H1 (cell line): Measurements from ENCODE around the gene RARB. TPM values are rescaled to one million over a fixed set of nuclear protein-coding genes. Genes with fewer than 3 reads are reported as not detected.

Experiments
- CHD7 ChIP-seq: fragments of 300-600 bp; sonication (generic); IDR thresholded peaks from 2 replicates; pipeline ENCODE4 v1.7.1; 2012; ENCODE audit warnings: low read length, moderate library complexity, mild to moderate bottlenecking, inconsistent platforms; ENCODE audit not compliant: insufficient replicate concordance
- GABPA ChIP-seq: IDR thresholded peaks from 2 replicates; pipeline ENCODE4 v1.6.1; 2011; ENCODE audit warnings: mild to moderate bottlenecking, low read length, moderate library complexity, borderline replicate concordance; ENCODE audit not compliant: insufficient read depth
- RXRA ChIP-seq: IDR thresholded peaks from 2 replicates; pipeline ENCODE4 v1.6.1; 2011; ENCODE audit warnings: low read depth, mild to moderate bottlenecking, low read length, moderate library complexity; ENCODE audit not compliant: insufficient read depth
- TAF7 ChIP-seq: optimal IDR thresholded peaks from 2 replicates; pipeline ENCODE3; 2011; ENCODE audit warnings: low read depth, mild to moderate bottlenecking, inconsistent platforms, low read length, moderate library complexity, borderline replicate concordance
- TEAD4 ChIP-seq: IDR thresholded peaks from 2 replicates; pipeline ENCODE4 v1.6.1; 2012; ENCODE audit warnings: low read depth, low read length, inconsistent platforms, mixed read lengths
- YY1 ChIP-seq: IDR thresholded peaks from 2 replicates; pipeline ENCODE4 v1.6.1; 2011; ENCODE audit warnings: low read depth, mild to moderate bottlenecking, low read length
- ZNF274 ChIP-seq: IDR thresholded peaks from 2 replicates; pipeline ENCODE4 v1.7.0; 2012; ENCODE audit warnings: low read length, borderline replicate concordance; ENCODE audit errors: extremely low read depth
- polyA plus RNA-seq, 7 experiments: library from polyadenylated mRNA; depleted of rRNA in 3 of 7; stranded (reverse) in 5 of 7; unstranded in 2 of 7; fragments of >200 nt in 5 of 7; fragments of 200-250 nt in 2 of 7; gene quantifications; 1 replicate in 5 of 7; 2 replicates in 1 of 7; 4 replicates in 1 of 7; pipeline versions ENCODE4 v1.2.1 to v1.2.3, GENCODE V29; 2011 to 2013; ENCODE audit warnings: missing spikeins in 2 of 7, mixed read lengths in 2 of 7
- total RNA-seq: library from RNA; stranded (reverse); fragmentation: NEBNext Ultra II Directional; extraction: Animal tissue kit (Norgen Biotek cat#: 25700); gene quantifications from 2 replicates; pipeline ENCODE4 v1.2.1, GENCODE V29; 2021

The RARB gene
- total and polyA plus RNA-seq, 2 of the 8 experiments (the other 6 are each of a cell fraction or from before 2014, with no cell fraction given), result 0.15 to 0.22 TPM

GRCh38 chr3:25588441-25589103 lies 160.5 kb downstream of the RARB start (continued):
- TF ChIP-seq CHD7 (no peak), RXRA (no peak), ZNF274 (no peak), TEAD4 (no peak), YY1 (no peak), GABPA (no peak), TAF7 (no peak)
